ENCODE results near the gene MEX3A.
"Not testable (repeated sequence)": the region's sequence is repeated elsewhere in the genome, so short reads cannot be mapped to it uniquely, and the experiment has no call there.

MEX3A gene

GRCh38 chr1:156078728-156079127 is 3.5 kb downstream of the MEX3A start:
- no peak for DNase-seq

DNA sequence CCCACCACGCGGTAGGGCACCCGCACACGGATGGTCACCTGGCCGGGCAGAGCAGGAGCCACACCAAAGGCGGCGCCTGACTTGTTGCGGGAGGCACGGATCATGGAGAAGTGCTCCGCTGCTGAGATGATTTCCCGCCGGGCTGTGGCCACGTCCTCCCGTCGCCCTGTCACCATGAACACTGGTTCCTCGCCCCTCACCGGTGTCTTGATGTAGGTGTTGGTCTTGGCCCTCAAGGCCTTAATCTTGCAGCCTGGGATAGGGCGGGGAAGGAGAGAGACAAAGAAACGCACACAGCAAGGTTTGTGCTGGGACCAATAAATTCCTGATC is 4.9 kb downstream of the MEX3A start:
- DNase-seq = no peak

DNA sequence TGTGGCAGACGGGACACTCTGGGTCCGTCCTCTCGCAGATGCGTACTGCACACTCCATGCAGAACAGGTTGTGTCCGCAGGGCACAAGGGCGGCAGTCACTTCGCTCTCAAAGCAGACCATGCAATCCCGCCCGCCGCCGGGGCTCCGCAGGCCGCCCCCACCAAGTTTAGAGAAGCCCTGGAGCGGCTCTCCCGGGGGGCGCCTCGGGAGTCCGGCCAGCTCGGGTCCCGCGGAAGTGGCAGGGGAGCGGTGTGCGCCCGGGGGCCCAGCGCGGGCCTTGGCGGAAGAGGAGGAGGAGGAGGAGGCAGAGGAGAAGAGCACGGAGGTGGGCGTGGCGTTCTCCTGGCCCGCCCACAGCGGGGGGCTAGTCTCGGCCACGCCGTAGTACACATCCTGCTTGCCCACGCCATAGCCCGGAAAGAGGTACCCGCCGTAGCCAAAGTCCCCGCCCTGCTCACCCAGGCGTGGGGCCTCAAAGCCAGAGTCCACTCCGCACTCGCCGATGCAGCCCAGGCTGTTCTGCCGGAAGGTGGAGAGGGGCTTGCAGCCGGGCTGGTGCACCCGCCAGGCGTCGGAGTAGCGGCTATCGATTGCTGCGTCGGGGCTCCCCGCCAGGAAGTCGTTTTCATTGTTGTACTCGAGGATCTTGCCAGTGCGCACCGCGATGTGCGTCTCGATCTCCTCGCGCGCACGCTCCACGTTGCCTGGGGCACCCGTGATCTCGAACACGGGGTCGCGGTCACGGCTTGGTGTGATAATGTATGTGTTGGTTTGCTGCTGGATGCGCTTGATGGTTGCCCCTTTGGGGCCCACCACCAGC is 5.4 kb downstream of the MEX3A start:
- DNase-seq = no peak

DNA sequence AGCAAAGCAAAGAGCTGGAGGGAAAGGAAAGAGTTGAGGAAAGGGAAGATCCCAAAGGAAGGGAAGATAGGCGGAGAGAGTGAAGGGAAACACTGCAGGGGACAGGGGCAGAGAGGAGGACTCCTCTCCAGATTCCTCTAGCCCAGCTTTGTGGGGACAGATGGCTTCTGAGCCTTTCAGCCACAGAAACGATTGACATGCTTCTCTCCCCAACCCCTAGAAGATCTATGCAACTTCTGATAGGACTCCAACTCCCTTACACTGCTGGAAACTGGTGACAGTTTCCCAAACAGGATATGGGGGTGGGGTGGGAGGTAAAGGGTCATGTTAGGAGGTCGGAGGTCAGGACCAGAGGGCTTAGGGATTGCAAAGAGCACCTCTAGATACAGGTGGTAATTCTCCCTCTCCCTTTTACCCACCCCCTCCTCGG is 6.5 kb downstream of the MEX3A start:
- no peak for DNase-seq

DNA sequence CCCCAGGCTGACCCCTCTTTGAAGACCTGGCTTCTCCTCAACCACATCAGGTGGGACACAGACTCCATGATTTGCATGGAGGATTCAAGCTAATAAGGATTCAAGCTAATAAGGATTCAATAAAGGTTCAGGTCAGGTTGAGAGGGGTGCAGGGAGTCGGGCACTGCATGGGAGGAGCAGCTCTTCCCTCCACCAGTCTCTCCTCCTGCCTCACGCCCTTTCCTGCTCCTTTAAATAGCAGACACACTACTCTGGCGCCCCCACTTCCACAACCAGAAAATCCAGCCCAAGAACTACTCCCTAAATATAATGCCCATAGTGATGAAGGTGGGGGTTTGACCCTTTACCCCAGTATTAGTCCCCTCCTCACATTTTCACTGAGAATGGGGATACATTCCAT is 7.1 kb downstream of the MEX3A start:
- no peak for DNase-seq

- DNase-seq = no peak
Measured at GRCh38 chr1:156074661-156075060, 7.6 kb downstream of the MEX3A start.

- DNase-seq = no peak
Measured at GRCh38 chr1:156073740-156074139, 8.5 kb downstream of the MEX3A start.

DNA sequence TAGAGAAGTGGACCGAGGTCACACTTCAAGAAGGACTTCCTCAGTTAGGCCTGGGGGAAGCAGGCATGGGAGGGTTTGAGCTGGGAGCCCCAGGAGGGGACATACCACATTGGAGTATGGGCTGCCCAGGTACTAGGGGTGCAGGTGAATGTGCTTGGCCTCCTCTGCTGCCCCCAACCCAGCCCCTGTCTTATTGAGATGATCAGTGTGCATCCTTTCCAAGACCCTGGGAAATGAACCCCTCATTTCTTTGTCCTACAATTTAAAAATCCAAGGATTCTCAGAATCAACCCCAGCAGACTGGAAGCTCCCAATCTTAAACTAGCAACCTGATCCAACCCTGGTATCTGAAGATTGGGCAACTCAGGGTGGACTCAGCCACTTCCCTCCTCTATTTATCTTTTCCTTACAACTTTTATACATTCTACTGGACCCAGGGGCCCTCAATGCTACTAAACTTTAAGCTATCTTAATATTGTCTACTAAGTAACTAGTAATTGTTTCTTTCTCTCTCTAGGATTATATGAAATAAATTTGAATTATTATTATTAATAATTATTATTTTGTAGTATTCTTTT is 9.1 kb downstream of the MEX3A start:
- DNase-seq = no peak

- no peak for DNase-seq
Measured at GRCh38 chr1:156072251-156072650, 10.0 kb downstream of the MEX3A start.

DNA sequence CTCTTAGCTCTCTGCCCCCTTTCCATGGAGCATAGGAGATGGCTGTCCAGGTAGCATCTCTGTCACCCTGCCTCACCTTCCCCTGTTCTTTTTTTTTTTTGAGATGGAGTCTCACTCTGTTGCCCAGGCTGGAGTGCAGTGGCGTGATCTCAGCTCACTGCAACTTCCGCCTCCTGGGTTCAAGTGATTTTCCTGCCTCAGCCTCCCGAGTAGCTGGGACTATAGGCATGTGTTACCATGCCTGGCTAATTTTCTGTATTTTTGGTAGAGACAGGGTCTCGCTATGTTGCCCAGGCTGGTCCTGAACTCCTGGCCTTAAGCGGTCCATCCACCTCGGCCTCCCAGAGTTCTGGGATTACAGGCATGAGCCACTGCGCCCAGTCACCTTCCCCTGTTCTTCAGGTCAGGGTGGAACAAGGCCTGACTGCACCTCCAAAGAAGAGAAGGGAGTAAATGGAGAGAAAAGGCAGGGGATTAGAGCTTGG is 10.9 kb downstream of the MEX3A start:
- not testable (repeated sequence) for DNase-seq

DNA sequence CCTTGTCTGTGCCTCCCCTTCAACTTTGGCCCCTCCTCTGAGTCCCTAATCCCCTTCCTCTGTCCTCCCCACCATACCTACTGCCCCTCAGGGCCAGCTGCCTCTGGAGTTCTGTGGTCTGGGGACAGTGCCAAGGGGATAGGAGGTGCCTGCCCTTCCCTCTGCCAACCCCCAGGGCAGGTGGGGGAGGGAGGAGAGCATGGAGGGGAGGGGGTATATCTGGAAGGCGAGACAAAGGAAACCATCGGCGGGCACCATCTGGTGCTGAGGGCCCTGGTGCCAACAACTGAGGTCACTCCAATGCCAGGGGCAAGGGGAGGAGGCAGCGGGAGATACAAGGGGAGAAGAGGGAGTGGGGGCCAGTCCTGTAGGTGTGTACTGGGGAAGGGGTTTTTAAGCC is 11.7 kb downstream of the MEX3A start:
- peak; percentile 73 for DNase-seq

DNA sequence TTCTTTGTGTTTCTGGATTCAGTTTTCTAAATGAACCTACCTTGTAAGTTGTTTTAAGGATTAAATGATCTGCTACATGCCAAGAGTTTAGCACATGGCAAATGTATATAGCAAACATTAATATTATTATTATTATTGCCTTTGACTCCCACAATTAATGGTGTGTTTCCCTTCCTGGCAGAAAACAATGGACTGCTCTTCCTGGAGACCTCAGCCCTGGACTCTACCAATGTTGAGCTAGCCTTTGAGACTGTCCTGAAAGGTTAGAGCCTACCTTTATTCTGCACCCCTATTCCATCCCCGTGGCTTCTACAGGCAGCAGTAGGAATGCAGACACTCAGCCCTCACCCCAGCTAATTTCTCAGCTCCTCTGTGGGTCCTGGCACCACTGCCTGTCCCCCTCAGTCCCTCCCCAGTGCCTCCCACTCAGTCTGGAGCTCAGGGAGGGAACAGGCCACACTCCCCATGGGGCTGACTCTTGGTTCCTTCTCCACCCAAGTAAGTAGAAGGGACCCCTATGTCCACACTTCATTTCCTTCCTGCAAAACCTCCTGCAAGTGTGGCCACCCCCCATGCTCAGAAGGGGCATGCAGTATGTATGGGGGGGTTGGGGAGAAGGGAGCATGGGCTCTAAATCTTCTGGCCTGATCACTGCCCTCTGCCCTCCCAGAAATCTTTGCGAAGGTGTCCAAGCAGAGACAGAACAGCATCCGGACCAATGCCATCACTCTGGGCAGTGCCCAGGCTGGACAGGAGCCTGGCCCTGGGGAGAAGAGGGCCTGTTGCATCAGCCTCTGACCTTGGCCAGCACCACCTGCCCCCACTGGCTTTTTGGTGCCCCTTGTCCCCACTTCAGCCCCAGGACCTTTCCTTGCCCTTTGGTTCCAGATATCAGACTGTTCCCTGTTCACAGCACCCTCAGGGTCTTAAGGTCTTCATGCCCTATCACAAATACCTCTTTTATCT is 12.5 kb downstream of the MEX3A start:
- no peak for DNase-seq

- no peak for DNase-seq
Measured at GRCh38 chr1:156067262-156067661, 15.0 kb downstream of the MEX3A start.

GRCh38 chr1:156065871-156066270 is 16.4 kb downstream of the MEX3A start:
- no peak for DNase-seq

- DNase-seq = no peak
Measured at GRCh38 chr1:156065212-156065611, 17.1 kb downstream of the MEX3A start.

DNA sequence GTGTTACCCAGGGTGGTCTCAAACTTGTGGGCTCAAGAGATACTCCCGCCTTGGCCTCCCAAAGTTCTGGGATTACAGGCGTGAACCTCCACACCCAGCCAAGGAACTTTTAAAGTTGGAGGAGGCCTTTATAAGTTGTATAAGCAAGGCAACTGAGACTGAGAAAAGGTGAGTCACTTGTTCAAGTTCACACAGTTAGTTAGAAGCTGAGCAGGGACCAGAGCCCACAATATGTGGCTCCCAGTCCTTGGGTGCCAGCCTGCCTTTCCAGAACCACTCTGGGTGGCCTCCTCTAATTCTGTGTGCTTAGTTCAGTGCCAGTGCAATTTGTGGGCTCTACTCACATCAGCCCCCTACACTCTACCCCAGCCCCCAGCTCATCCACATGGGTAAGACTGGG is 17.6 kb downstream of the MEX3A start:
- DNase-seq = no peak

DNA sequence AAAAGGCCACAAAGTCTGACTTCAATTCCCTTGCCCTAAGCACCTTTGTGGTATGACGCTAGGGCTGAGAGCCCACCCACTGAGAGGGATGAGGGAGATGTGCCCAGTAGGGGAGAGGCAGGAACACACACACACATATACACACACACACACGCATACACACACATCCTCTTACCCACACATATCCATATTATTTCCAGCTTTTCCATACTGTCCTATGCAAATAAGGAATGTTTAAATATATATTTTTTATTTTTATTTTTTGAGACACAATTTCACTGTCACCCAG is 18.3 kb downstream of the MEX3A start:
- no peak for DNase-seq

GRCh38 chr1:156062189-156062588 is 20.1 kb downstream of the MEX3A start:
- no peak for DNase-seq

DNA sequence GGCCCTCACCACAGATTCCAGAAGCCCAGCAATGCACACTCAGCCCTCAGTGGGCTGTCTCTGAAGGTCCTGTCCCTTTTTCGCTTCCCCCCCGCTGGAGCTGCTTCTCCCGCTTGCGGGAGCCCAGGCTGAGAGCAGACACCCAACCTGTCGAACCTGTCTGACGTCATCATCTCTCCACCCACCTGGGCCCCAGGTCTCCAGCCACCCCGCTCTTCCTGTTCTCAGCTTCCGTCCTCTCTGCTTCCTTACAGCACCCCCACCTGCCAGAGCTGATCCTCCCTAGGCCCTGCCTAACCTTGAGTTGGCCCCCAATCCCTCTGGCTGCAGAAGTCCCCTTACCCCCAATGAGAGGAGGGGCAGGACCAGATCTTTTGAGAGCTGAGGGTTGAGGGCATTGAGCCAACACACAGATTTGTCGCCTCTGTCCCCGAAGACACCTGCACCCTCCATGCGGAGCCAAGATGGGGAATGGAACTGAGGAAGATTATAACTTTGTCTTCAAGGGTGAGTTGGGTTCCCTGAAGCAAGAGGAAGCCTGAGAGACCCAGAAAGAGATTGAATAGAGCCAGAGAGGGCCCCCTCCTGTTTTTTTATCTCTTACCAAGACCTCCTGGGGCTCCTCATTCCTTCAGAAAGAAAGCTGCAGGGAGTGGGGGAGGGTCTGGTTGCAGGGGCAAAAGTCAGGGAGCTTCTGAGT is 21.2 kb downstream of the MEX3A start, which contains the start of gene RAB25:
RAB25 (plus strand) TSS at position 224 of the 700 bp plus-strand sequence; CDS start at position 465, 241 bp downstream.
- DNase-seq = no peak

DNA sequence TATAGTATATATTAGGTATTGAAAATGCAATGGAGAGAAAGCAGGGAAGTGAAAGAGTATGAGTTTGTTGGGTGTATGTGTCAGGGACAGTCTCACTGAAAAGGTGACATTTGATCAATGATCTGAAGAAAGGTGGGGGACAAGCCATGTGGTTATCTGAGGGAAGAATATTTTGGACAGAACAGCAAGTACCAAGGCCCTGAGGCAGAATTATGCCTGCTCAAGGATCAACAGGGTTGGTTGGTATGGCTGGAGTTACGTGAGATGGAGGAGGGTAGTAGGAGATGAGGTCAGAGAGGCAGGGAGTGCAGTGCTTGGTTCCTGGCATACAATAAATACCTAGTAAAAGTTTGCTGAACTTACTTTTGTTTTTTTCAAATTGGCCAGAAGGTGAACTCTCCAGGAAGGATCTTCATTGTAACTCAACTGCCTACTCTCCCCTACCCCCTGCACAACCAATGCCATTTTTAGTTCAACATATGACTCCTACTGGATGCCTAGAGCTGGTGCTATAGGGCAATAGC is 25.9 kb downstream of the MEX3A start:
- DNase-seq = no peak

DNA sequence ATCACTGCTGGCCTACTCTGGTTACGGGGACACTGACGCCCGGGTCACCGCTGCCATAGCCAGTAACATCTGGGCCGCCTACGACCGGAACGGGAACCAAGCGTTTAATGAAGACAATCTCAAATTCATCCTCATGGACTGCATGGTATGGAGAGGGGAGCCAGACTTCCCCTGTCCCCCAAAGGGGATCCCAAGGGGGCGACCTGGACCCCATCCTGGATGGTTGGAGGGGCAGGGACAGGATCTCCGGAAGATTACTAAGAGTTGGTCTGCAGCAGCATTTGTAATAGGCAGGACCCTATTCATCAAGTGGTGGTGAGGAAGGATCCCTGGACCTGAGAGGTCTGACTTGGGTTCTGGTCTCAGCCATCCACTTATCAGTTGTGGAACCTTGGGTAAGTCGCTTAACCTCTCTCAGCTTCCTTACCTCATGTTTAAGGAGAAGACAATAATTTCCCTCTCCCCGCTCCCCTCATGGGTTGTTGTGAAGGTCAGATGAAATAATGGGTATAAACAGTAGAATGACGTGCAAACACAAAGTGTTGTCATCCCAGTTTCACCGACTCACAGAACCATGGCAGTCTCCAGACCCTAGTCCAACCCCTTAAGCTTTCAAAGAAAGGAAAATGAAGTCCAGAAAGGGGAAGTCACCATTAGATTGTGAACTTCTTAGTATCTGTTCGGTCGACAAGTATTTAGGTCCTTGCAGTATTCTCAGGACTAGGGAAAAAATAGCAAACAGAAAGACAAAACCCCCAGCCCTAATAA is 26.8 kb downstream of the MEX3A start:
- no peak for DNase-seq

Data from NCI-H345 (cell line).